HepG2 (cell line): ENCODE measurements around the gene NSFL1C. TPM values are rescaled to one million over a fixed set of nuclear protein-coding genes. Genes with fewer than 3 reads are reported as not detected.
A peak's percentile ranks its signal among the peaks of the same experiment; 100 is the strongest.

Experiments used
- CCAR2 ChIP-seq: fragments of 200-400 bp; formaldehyde crosslinking; optimal IDR thresholded peaks from 2 replicates; pipeline ENCODE3; 2018; ENCODE audit warnings: low read depth, mild to moderate bottlenecking, low read length, moderate library complexity
- CSRNP2 ChIP-seq: sonication (generic); formaldehyde crosslinking; conservative IDR thresholded peaks from 2 replicates; pipeline ENCODE4 v1.8.0; 2022; ENCODE audit warnings: low read depth, missing genetic modification reagents
- HDAC6 ChIP-seq: fragments of 200-600 bp; sonication (generic); IDR thresholded peaks from 2 replicates; pipeline ENCODE4 v1.7.0; 2017; ENCODE audit warnings: mild to moderate bottlenecking, antibody characterized with exemption, low read length, low read depth
- HMG20A ChIP-seq: IDR thresholded peaks from 2 replicates; pipeline ENCODE4 v1.6.1; 2016; ENCODE audit warnings: borderline replicate concordance
- LCORL ChIP-seq, 2 experiments: fragments of 450-650 bp in 1 of 2; sonication (generic) in 1 of 2; formaldehyde crosslinking in 1 of 2; IDR thresholded peaks; 2 replicates each; pipeline versions ENCODE4 v1.5.0 to v1.6.1; 2017 to 2020; ENCODE audit warnings: antibody characterized with exemption in 1 of 2, missing genetic modification reagents in 1 of 2
- NFKBIZ ChIP-seq: IDR thresholded peaks from 2 replicates; pipeline ENCODE4 v1.6.1; 2018; ENCODE audit warnings: missing genetic modification reagents, missing compliant biosample characterization
- SRY ChIP-seq: sonication (generic); formaldehyde crosslinking; IDR thresholded peaks from 2 replicates; pipeline ENCODE4 v1.8.0; 2022; ENCODE audit warnings: mild to moderate bottlenecking, missing genetic modification reagents
- SSRP1 ChIP-seq: IDR thresholded peaks from 2 replicates; pipeline ENCODE4 v1.6.1; 2016; ENCODE audit warnings: control low read depth
- ZNF138 ChIP-seq: sonication (generic); formaldehyde crosslinking; IDR thresholded peaks from 2 replicates; pipeline ENCODE4 v1.5.0; 2020; ENCODE audit warnings: mild to moderate bottlenecking, low read depth, missing genetic modification reagents
- ZNF225 ChIP-seq: sonication (generic); formaldehyde crosslinking; IDR thresholded peaks from 2 replicates; pipeline ENCODE4 v1.4.0; 2020; ENCODE audit warnings: mild to moderate bottlenecking, missing genetic modification reagents
- ZNF292 ChIP-seq: sonication (generic); formaldehyde crosslinking; IDR thresholded peaks from 2 replicates; pipeline ENCODE4 v1.8.1; 2022; ENCODE audit warnings: mild to moderate bottlenecking, low read depth, missing genetic modification reagents, borderline replicate concordance
- ZNF343 ChIP-seq: sonication (generic); formaldehyde crosslinking; IDR thresholded peaks from 2 replicates; pipeline ENCODE4 v1.4.0; 2020; ENCODE audit warnings: mild to moderate bottlenecking, missing genetic modification reagents
- ZNF44 ChIP-seq: sonication (generic); formaldehyde crosslinking; IDR thresholded peaks from 2 replicates; pipeline ENCODE4 v1.5.1; 2020; ENCODE audit warnings: mild to moderate bottlenecking, missing genetic modification reagents
- ZNF543 ChIP-seq: sonication (generic); formaldehyde crosslinking; IDR thresholded peaks from 2 replicates; pipeline ENCODE4 v1.4.0; 2020; ENCODE audit warnings: mild to moderate bottlenecking, missing genetic modification reagents
- ZNF564 ChIP-seq: sonication (generic); formaldehyde crosslinking; IDR thresholded peaks from 2 replicates; pipeline ENCODE4 v1.8.1; 2023; ENCODE audit warnings: mild to moderate bottlenecking, missing genetic modification reagents
- ZNF704 ChIP-seq: sonication (generic); formaldehyde crosslinking; IDR thresholded peaks from 2 replicates; pipeline ENCODE4 v1.8.1; 2023; ENCODE audit warnings: mild to moderate bottlenecking, inconsistent platforms, moderate library complexity, missing genetic modification reagents, borderline replicate concordance
- ZNF737 ChIP-seq: sonication (generic); formaldehyde crosslinking; IDR thresholded peaks from 2 replicates; pipeline ENCODE4 v1.5.0; 2020; ENCODE audit warnings: missing genetic modification reagents, mild to moderate bottlenecking, borderline replicate concordance
- polyA plus RNA-seq, 8 experiments: library from polyadenylated mRNA; depleted of rRNA in 3 of 8; stranded (reverse) in 7 of 8; unstranded in 1 of 8; fragments of >200 nt; fragmentation: Illumina TruSeq in 4 of 8; extraction: Trizol in 4 of 8; gene quantifications; 2 replicates each; pipeline versions ENCODE4 v1.2.1 to v1.2.3, GENCODE V29; 2011 to 2016; ENCODE audit warnings: low read depth in 4 of 8, missing spikeins in 1 of 8, mixed read lengths in 1 of 8; ENCODE audit not compliant: insufficient read depth in 1 of 8
- total RNA-seq, 5 experiments: library from RNA; depleted of rRNA; stranded (reverse); fragments of >200 nt; fragmentation: Illumina TruSeq; extraction: Trizol; gene quantifications; 2 replicates each; pipeline ENCODE4 v1.2.3, GENCODE V29; 2016; ENCODE audit warnings: low read depth in 1 of 5
- TF ChIP-seq, protein P1 (sequence below): IDR thresholded peaks from 2 replicates; pipeline ENCODE4 v1.6.1; 2016; ENCODE audit warnings: mild to moderate bottlenecking
- TF ChIP-seq, protein P2 (sequence below): sonication (generic); formaldehyde crosslinking; IDR thresholded peaks from 2 replicates; pipeline ENCODE4 v1.4.0; 2020; ENCODE audit warnings: low read depth, mild to moderate bottlenecking, missing genetic modification reagents
- TF ChIP-seq, protein P3 (sequence below): sonication (generic); formaldehyde crosslinking; conservative IDR thresholded peaks from 2 replicates; pipeline ENCODE4 v1.8.0; 2022; ENCODE audit warnings: missing genetic modification reagents
- TF ChIP-seq, protein P4 (sequence below): IDR thresholded peaks from 2 replicates; pipeline ENCODE4 v1.6.1; 2016; ENCODE audit warnings: missing compliant biosample characterization, missing genetic modification reagents, borderline replicate concordance

NSFL1C gene
- total and polyA plus RNA-seq, 2 of the 13 experiments (the other 11 are each of a cell fraction or from before 2014, with no cell fraction given) = 22.9 to 62.7 TPM

GRCh38 chr20:1415667-1416468 lies 50.8 kb downstream of the NSFL1C start (continued):
- TF ChIP-seq, protein P1, sequence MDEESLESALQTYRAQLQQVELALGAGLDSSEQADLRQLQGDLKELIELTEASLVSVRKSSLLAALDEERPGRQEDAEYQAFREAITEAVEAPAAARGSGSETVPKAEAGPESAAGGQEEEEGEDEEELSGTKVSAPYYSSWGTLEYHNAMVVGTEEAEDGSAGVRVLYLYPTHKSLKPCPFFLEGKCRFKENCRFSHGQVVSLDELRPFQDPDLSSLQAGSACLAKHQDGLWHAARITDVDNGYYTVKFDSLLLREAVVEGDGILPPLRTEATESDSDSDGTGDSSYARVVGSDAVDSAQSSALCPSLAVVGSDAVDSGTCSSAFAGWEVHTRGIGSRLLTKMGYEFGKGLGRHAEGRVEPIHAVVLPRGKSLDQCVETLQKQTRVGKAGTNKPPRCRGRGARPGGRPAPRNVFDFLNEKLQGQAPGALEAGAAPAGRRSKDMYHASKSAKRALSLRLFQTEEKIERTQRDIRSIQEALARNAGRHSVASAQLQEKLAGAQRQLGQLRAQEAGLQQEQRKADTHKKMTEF (CRISPR knock-in tag) = peak; percentile 83
- TF ChIP-seq ZNF44 (CRISPR knock-in tag) (no peak), SSRP1 (CRISPR knock-in tag) (peak; percentile 91), SRY (CRISPR knock-in tag) (no peak), ZNF704 (CRISPR knock-in tag) (no peak), ZNF737 (no peak), NFKBIZ (peak; percentile 81; the same call in 1 of the 2 replicates), HMG20A (CRISPR knock-in tag) (peak; percentile 85), CCAR2 (peak; percentile 43), ZNF543 (CRISPR knock-in tag) (no peak), ZNF225 (CRISPR knock-in tag) (no peak), ZNF343 (CRISPR knock-in tag) (no peak), ZNF292 (no peak), LCORL (IDR thresholded peaks at IDR 0.05) (no peak; the same call in 1 of the 2 replicates), LCORL (CRISPR knock-in tag; IDR thresholded peaks at IDR 0.05) (peak; percentile 65), HDAC6 (no peak), CSRNP2 (no peak), ZNF564 (no peak), ZNF138 (CRISPR knock-in tag) (no peak)
- TF ChIP-seq, protein P2, sequence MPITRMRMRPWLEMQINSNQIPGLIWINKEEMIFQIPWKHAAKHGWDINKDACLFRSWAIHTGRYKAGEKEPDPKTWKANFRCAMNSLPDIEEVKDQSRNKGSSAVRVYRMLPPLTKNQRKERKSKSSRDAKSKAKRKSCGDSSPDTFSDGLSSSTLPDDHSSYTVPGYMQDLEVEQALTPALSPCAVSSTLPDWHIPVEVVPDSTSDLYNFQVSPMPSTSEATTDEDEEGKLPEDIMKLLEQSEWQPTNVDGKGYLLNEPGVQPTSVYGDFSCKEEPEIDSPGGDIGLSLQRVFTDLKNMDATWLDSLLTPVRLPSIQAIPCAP (CRISPR knock-in tag) = no peak
- TF ChIP-seq, protein P3, sequence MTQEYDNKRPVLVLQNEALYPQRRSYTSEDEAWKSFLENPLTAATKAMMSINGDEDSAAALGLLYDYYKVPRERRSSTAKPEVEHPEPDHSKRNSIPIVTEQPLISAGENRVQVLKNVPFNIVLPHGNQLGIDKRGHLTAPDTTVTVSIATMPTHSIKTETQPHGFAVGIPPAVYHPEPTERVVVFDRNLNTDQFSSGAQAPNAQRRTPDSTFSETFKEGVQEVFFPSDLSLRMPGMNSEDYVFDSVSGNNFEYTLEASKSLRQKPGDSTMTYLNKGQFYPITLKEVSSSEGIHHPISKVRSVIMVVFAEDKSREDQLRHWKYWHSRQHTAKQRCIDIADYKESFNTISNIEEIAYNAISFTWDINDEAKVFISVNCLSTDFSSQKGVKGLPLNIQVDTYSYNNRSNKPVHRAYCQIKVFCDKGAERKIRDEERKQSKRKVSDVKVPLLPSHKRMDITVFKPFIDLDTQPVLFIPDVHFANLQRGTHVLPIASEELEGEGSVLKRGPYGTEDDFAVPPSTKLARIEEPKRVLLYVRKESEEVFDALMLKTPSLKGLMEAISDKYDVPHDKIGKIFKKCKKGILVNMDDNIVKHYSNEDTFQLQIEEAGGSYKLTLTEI (CRISPR knock-in tag) = no peak
- TF ChIP-seq, protein P4, sequence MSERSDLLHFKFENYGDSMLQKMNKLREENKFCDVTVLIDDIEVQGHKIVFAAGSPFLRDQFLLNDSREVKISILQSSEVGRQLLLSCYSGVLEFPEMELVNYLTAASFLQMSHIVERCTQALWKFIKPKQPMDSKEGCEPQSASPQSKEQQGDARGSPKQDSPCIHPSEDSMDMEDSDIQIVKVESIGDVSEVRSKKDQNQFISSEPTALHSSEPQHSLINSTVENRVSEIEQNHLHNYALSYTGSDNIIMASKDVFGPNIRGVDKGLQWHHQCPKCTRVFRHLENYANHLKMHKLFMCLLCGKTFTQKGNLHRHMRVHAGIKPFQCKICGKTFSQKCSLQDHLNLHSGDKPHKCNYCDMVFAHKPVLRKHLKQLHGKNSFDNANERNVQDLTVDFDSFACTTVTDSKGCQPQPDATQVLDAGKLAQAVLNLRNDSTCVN (CRISPR knock-in tag) = peak; percentile 89
